ENCODE results near the gene NBAS. TPM values are rescaled to one million over a fixed set of nuclear protein-coding genes. Genes with fewer than 3 reads are reported as not detected.

Gene NBAS
- polyA plus RNA-seq, 2 of the 4 experiments (the other 2 are of a cell fraction): 16.7 to 34.9 TPM

DNA sequence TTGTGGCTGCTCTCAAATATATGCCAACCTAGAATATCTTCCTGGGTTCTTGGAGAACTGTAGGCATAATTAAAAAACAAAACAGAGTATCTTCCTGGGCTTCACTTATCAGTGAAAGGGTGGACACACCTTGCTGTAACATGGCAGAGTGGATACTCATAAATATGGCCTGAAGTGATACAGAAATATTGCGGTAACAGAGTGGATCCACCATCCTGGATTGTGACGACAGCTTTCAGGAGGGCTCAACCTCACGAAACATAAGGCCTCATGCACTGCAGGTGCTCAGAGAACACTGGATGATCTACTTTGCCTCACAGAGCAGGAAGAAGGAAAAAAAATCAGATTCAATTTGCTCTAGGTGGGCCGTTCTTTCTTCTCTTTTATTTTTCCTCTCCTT is 336.0 kb downstream of the NBAS start (continued):
- TF ChIP-seq, protein P1, sequence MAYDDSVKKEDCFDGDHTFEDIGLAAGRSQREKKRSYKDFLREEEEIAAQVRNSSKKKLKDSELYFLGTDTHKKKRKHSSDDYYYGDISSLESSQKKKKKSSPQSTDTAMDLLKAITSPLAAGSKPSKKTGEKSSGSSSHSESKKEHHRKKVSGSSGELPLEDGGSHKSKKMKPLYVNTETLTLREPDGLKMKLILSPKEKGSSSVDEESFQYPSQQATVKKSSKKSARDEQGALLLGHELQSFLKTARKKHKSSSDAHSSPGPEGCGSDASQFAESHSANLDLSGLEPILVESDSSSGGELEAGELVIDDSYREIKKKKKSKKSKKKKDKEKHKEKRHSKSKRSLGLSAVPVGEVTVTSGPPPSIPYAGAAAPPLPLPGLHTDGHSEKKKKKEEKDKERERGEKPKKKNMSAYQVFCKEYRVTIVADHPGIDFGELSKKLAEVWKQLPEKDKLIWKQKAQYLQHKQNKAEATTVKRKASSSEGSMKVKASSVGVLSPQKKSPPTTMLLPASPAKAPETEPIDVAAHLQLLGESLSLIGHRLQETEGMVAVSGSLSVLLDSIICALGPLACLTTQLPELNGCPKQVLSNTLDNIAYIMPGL (CRISPR knock-in tag; IDR thresholded peaks at IDR 0.05; ENCODE audit: borderline replicate concordance): no peak

DNA sequence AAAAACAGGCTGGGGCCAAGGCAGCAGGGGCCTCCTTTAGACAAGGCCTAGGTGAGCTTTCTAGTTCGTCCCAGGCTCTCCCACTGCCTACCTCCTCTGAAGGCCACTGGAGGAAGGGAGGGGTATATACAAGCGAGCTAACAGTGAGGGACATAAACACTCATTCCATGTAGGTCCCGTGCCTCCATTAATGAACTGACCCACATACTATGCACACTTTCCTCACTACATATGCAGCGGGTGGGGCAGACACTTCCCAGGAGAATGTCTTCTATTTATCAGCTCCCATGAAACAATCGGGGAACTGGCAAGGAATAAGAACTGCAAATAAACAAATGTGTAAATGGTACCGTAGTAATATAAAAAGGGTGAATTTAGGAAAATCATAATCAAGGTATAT is 336.5 kb downstream of the NBAS start:
- CTCF ChIA-PET: no interaction called here
- no peak overlapping the region for H3K27ac ChIP-seq

DNA sequence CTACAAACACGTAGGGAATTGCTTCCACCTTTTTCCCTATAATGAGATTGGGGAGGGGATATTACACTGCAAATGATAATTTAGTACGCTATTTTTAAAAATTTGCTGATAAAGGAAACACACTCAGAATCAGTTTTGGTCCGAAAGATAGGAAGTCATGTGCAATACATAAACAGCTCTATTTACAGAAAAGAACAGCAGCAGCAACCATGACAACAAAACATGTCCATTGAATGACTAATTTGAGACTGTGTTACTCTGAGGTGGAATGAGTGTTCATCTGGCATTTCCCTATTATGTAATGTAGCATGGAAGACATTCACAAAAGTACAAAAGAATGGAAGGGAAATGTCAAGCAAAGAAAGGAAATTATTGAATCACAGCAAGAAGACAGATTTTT is 337.2 kb downstream of the NBAS start:
- no peaks in the 10 kb centered on the region for H3K4me1 ChIP-seq
- POLR2A ChIA-PET: no interaction called here
- H3K4me2 ChIP-seq: no peak overlapping the region
- no peak overlapping the region for H3K27ac ChIP-seq
- DNase-seq (ENCODE audit: low read depth in 1 of 2, low spot score in 1 of 2): peak in 1 of 2 experiments; percentile 47
- FAIRE-seq: peak; percentile 46
- no peaks in the 10 kb centered on the region for H3K9me3 ChIP-seq
- CTCF ChIA-PET: no interaction called here
- ATAC-seq: peak; percentile 71 to 85; a peak in 4 of 6 replicates
- H3K4me3 ChIP-seq: no peak overlapping the region
- 80% methylated on average over 3 of the region's 3 CpGs for WGBS (ENCODE audit: missing lambda C conversion rate)
- TF ChIP-seq MAFK (IDR thresholded peaks at IDR 0.05; ENCODE audit: partially characterized antibody): peak; percentile 29
- TF ChIP-seq POLR2AphosphoS2 (conservative IDR thresholded peaks at IDR 0.05; ENCODE audit: low read length): no peak
- TF ChIP-seq FOSL2 (IDR thresholded peaks at IDR 0.05): no peak
- TF ChIP-seq FOSL2 (CRISPR knock-in tag; IDR thresholded peaks at IDR 0.05): peak; percentile 55
- TF ChIP-seq, protein P2, sequence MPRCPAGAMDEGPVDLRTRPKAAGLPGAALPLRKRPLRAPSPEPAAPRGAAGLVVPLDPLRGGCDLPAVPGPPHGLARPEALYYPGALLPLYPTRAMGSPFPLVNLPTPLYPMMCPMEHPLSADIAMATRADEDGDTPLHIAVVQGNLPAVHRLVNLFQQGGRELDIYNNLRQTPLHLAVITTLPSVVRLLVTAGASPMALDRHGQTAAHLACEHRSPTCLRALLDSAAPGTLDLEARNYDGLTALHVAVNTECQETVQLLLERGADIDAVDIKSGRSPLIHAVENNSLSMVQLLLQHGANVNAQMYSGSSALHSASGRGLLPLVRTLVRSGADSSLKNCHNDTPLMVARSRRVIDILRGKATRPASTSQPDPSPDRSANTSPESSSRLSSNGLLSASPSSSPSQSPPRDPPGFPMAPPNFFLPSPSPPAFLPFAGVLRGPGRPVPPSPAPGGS (IDR thresholded peaks at IDR 0.05): no peak

More for the DNA sequence above, 336.5 kb downstream of the NBAS start:
- peak in 1 of 2 experiments; percentile 31; a peak in 1 of 6 replicates for ATAC-seq
- FAIRE-seq: no peak
- POLR2A ChIA-PET: no interaction called here
- Histone ChIP-seq H3K4me2 (no peak overlapping the region), H3K4me1 (no peaks in the 10 kb centered on the region), H3K9me3 (no peaks in the 10 kb centered on the region), H3K4me3 (no peak overlapping the region)
- no peak for DNase-seq (ENCODE audit: low read depth in 1 of 2, low spot score in 1 of 2)
- WGBS (ENCODE audit: missing lambda C conversion rate): 90% methylated on average over 6 of the region's 6 CpGs
- no peak for TF ChIP-seq CEBPB (IDR thresholded peaks at IDR 0.05)
- TF ChIP-seq ZSCAN20 (CRISPR knock-in tag; IDR thresholded peaks at IDR 0.05): no peak
- no peak for TF ChIP-seq HOXB5 (CRISPR knock-in tag; IDR thresholded peaks at IDR 0.05)
- TF ChIP-seq KDM5A (IDR thresholded peaks at IDR 0.05): no peak
- TF ChIP-seq RAD21 (conservative IDR thresholded peaks at IDR 0.05 in 1 of 2, IDR thresholded peaks at IDR 0.05 in 1 of 2): no peak
- TF ChIP-seq CBX8 (IDR thresholded peaks at IDR 0.05): no peak
- TF ChIP-seq, protein P3, sequence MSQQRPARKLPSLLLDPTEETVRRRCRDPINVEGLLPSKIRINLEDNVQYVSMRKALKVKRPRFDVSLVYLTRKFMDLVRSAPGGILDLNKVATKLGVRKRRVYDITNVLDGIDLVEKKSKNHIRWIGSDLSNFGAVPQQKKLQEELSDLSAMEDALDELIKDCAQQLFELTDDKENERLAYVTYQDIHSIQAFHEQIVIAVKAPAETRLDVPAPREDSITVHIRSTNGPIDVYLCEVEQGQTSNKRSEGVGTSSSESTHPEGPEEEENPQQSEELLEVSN (IDR thresholded peaks at IDR 0.05; ENCODE audit: borderline replicate concordance, low read depth): no peak
- TF ChIP-seq ZNF302 (CRISPR knock-in tag; IDR thresholded peaks at IDR 0.05): no peak
- TF ChIP-seq HOXB13 (CRISPR knock-in tag; IDR thresholded peaks at IDR 0.05; ENCODE audit: low read depth): no peak
- no peak for TF ChIP-seq NFE2L2 (conservative IDR thresholded peaks at IDR 0.05; ENCODE audit: low read length)
- TF ChIP-seq EHMT2 (IDR thresholded peaks at IDR 0.05; ENCODE audit: low read depth): no peak
- no peak for TF ChIP-seq HEYL (CRISPR knock-in tag; IDR thresholded peaks at IDR 0.05)
- no peak for TF ChIP-seq EHF (CRISPR knock-in tag; IDR thresholded peaks at IDR 0.05)
- TF ChIP-seq, protein P2 (IDR thresholded peaks at IDR 0.05): no peak
- TF ChIP-seq TP53 (CRISPR knock-in tag; IDR thresholded peaks at IDR 0.05): no peak
- TF ChIP-seq, protein P4, sequence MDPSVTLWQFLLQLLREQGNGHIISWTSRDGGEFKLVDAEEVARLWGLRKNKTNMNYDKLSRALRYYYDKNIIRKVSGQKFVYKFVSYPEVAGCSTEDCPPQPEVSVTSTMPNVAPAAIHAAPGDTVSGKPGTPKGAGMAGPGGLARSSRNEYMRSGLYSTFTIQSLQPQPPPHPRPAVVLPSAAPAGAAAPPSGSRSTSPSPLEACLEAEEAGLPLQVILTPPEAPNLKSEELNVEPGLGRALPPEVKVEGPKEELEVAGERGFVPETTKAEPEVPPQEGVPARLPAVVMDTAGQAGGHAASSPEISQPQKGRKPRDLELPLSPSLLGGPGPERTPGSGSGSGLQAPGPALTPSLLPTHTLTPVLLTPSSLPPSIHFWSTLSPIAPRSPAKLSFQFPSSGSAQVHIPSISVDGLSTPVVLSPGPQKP (IDR thresholded peaks at IDR 0.05; ENCODE audit: low read depth, low read length): no peak

Data from A549 (cell line).